Lower leg skin (tissue), 3 donors: ENCODE data around the gene PRKAR1A.

ENCODE experiments used
- POLR2A ChIP-seq, 2 donors: fragments of 450-650 bp; IDR thresholded peaks; one replicate each; pipeline ENCODE4 v1.6.1; 2016 to 2017; ENCODE audit warnings: antibody characterized with exemption in 2 of 2, mild to moderate bottlenecking in 1 of 2, moderate library complexity in 1 of 2
- TF ChIP-seq, protein P1 (sequence below), 3 donors: fragments of 450-650 bp; IDR thresholded peaks; one replicate each; pipeline ENCODE4 v1.5.1; 2016; ENCODE audit warnings: antibody characterized with exemption in 3 of 3, mild to moderate bottlenecking in 3 of 3, moderate library complexity in 2 of 3

DNA sequence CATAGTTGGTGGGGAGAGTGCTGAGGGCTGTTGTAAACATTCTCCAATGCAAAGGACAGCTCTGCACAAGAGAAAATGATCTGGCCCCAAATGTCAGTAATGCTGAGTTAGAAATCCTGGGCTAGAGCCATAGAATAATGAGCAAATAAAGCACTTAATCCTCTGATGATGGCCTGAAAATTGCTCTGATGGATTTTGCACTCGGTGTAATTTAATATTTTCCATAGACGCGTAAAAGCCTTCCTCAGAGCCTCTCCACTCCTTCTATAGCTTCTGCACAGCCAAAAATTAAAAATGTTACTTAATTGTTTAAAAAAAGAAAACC is 65.2 kb downstream of the PRKAR1A start:
- TF ChIP-seq, protein P1, sequence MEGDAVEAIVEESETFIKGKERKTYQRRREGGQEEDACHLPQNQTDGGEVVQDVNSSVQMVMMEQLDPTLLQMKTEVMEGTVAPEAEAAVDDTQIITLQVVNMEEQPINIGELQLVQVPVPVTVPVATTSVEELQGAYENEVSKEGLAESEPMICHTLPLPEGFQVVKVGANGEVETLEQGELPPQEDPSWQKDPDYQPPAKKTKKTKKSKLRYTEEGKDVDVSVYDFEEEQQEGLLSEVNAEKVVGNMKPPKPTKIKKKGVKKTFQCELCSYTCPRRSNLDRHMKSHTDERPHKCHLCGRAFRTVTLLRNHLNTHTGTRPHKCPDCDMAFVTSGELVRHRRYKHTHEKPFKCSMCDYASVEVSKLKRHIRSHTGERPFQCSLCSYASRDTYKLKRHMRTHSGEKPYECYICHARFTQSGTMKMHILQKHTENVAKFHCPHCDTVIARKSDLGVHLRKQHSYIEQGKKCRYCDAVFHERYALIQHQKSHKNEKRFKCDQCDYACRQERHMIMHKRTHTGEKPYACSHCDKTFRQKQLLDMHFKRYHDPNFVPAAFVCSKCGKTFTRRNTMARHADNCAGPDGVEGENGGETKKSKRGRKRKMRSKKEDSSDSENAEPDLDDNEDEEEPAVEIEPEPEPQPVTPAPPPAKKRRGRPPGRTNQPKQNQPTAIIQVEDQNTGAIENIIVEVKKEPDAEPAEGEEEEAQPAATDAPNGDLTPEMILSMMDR (IDR thresholded peaks at IDR 0.05) = no peak
- TF ChIP-seq POLR2A (IDR thresholded peaks at IDR 0.05) = no peak
